NK-92 treated with Interleukin-12 subunit alpha and Interleukin-12 subunit beta, amount 100 ng/mL, for 24 hours (cell line): ENCODE measurements around the gene KCND2.

Experiments
- DNase-seq: peaks from one replicate; lab custom pipeline; 2025; lab: John Stamatoyannopoulos, UW

KCND2 gene

GRCh38 chr7:120311028-120311788, 38.2 kb downstream of the KCND2 start:
- no peak for DNase-seq

GRCh38 chr7:120320218-120320961, 47.4 kb downstream of the KCND2 start:
- no peak for DNase-seq

- no peak for DNase-seq
Measured at GRCh38 chr7:120327054-120327453, 54.1 kb downstream of the KCND2 start.

GRCh38 chr7:120332433-120332832, 59.5 kb downstream of the KCND2 start:
- no peak for DNase-seq

- no peak for DNase-seq
Measured at GRCh38 chr7:120334475-120334874, 61.5 kb downstream of the KCND2 start.

- DNase-seq, result no peak
Measured at GRCh38 chr7:120337308-120337907, 64.4 kb downstream of the KCND2 start.

GRCh38 chr7:120344276-120344675, 71.3 kb downstream of the KCND2 start:
- no peak for DNase-seq

- no peak for DNase-seq
Measured at GRCh38 chr7:120353171-120353570, 80.2 kb downstream of the KCND2 start.

GRCh38 chr7:120360918-120361317, 87.9 kb downstream of the KCND2 start:
- DNase-seq, result no peak

GRCh38 chr7:120363414-120363813, 90.4 kb downstream of the KCND2 start:
- no peak for DNase-seq

- DNase-seq, result no peak
Measured at GRCh38 chr7:120370954-120371353, 98.0 kb downstream of the KCND2 start.

GRCh38 chr7:120373174-120373573, 100.2 kb downstream of the KCND2 start:
- no peak for DNase-seq

- no peak for DNase-seq
Measured at GRCh38 chr7:120394595-120394994, 121.6 kb downstream of the KCND2 start.

GRCh38 chr7:120395526-120396019, 122.6 kb downstream of the KCND2 start:
- no peak for DNase-seq

GRCh38 chr7:120398284-120399000, 125.5 kb downstream of the KCND2 start:
- DNase-seq, result no peak

GRCh38 chr7:120400806-120401455, 128.0 kb downstream of the KCND2 start:
- no peak for DNase-seq

- DNase-seq, result no peak
Measured at GRCh38 chr7:120402079-120402767, 129.2 kb downstream of the KCND2 start.

- DNase-seq, result no peak
Measured at GRCh38 chr7:120402801-120403200, 129.8 kb downstream of the KCND2 start.

GRCh38 chr7:120404042-120404441, 131.1 kb downstream of the KCND2 start:
- no peak for DNase-seq

GRCh38 chr7:120405652-120406051, 132.7 kb downstream of the KCND2 start:
- no peak for DNase-seq

GRCh38 chr7:120407010-120407409, 134.0 kb downstream of the KCND2 start:
- DNase-seq, result no peak
